ENCODE results near the gene GPC1. TPM values are rescaled to one million over a fixed set of nuclear protein-coding genes. Genes with fewer than 3 reads are reported as not detected.
A peak's percentile ranks its signal among the peaks of the same experiment; 100 is the strongest.

GPC1 gene
- total RNA-seq, 2 donors from 2014 or later: 80.7 to 447 TPM

DNA sequence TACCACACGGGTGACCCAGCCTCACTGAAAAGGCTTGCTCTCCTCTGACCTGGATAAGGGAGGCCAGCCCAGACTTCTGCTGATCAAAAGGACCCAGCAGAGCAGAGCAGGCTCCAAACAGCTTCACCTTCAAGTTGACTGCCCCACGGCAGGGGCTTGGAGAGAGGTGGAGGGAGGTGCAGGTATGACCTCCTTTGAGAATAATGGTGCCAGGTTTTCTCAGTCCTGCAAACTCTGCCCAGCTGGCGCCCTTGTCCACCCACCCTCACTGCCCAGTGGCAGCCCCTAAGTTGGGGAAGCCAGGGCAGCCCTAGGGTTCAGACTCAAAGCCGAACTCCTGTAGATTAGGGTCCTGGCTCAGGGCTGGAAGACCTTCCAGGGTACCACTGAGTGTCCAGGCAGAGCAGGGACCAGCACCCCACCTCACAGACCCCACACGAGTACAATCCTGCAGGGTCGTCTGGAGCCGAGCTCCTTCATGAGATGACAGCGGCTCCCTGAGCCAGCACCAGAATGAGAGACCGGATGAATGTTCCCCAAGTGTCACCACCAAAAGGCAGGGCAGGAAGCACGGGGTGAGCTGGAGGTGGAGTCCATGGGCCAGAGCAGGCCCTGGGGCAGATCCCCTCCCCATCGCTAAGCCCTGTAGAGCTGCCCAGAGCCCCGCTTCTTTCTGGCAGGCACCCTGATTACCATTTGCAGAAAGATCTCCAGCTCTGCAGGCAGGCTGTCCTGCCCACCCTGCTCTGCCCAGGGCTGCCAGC is 3.6 kb upstream of the GPC1 start:
- Histone ChIP-seq H3K9me3 (no peaks in the 10 kb centered on the region), H3K27me3 (replicated peaks; ENCODE audit: insufficient read depth) (no peaks in the 10 kb centered on the region), H3K4me1 (replicated peaks) (peaks cover 5% of the 10 kb centered on the region), H3K27ac (no peak overlapping the region), H3K36me3 (no peaks in the 10 kb centered on the region), H3K4me3 (no peak overlapping the region)
- TF ChIP-seq, protein P1, sequence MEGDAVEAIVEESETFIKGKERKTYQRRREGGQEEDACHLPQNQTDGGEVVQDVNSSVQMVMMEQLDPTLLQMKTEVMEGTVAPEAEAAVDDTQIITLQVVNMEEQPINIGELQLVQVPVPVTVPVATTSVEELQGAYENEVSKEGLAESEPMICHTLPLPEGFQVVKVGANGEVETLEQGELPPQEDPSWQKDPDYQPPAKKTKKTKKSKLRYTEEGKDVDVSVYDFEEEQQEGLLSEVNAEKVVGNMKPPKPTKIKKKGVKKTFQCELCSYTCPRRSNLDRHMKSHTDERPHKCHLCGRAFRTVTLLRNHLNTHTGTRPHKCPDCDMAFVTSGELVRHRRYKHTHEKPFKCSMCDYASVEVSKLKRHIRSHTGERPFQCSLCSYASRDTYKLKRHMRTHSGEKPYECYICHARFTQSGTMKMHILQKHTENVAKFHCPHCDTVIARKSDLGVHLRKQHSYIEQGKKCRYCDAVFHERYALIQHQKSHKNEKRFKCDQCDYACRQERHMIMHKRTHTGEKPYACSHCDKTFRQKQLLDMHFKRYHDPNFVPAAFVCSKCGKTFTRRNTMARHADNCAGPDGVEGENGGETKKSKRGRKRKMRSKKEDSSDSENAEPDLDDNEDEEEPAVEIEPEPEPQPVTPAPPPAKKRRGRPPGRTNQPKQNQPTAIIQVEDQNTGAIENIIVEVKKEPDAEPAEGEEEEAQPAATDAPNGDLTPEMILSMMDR (IDR thresholded peaks at IDR 0.05): no peak
- no peak for TF ChIP-seq POLR2AphosphoS5 (IDR thresholded peaks at IDR 0.05)
- TF ChIP-seq POLR2A (IDR thresholded peaks at IDR 0.05): no peak
- DNase-seq (ENCODE audit: low spot score): no peak
- WGBS: 84% methylated on average over 11 of the region's 12 CpGs
- intact Hi-C loops (cut with DNase I): no loop called here

DNA sequence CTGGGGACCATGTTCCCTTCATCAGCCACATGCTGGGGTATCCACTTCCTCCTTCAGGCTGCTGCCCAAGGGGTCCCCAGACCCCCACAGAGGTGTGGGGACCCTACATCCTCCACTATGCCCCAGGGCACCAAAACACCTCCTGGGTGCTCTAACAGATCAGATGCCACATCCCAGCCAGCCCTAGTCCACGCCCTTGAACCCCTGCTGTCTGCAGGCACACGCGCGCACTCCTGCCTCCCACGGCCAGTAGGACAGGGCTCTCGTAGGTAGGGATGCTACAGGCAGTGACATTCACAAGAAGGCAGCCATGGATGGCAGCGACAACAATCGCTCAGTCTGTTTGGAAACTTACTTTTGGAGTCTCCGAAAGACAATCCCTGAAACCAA is 3.0 kb upstream of the GPC1 start:
- 78% methylated on average over 9 of the region's 9 CpGs for WGBS
- no peaks in the 10 kb centered on the region for H3K27me3 ChIP-seq (replicated peaks; ENCODE audit: insufficient read depth)
- H3K4me3 ChIP-seq: no peak overlapping the region
- H3K27ac ChIP-seq: no peak overlapping the region
- H3K4me1 ChIP-seq (replicated peaks): peaks cover 11% of the 10 kb centered on the region
- DNase-seq (ENCODE audit: low spot score): no peak
- intact Hi-C loops (cut with DNase I): no loop called here
- TF ChIP-seq, protein P1 (IDR thresholded peaks at IDR 0.05): no peak
- TF ChIP-seq POLR2AphosphoS5 (IDR thresholded peaks at IDR 0.05) (no peak), POLR2A (IDR thresholded peaks at IDR 0.05) (no peak)
- H3K36me3 ChIP-seq: no peaks in the 10 kb centered on the region
- no peaks in the 10 kb centered on the region for H3K9me3 ChIP-seq

DNA sequence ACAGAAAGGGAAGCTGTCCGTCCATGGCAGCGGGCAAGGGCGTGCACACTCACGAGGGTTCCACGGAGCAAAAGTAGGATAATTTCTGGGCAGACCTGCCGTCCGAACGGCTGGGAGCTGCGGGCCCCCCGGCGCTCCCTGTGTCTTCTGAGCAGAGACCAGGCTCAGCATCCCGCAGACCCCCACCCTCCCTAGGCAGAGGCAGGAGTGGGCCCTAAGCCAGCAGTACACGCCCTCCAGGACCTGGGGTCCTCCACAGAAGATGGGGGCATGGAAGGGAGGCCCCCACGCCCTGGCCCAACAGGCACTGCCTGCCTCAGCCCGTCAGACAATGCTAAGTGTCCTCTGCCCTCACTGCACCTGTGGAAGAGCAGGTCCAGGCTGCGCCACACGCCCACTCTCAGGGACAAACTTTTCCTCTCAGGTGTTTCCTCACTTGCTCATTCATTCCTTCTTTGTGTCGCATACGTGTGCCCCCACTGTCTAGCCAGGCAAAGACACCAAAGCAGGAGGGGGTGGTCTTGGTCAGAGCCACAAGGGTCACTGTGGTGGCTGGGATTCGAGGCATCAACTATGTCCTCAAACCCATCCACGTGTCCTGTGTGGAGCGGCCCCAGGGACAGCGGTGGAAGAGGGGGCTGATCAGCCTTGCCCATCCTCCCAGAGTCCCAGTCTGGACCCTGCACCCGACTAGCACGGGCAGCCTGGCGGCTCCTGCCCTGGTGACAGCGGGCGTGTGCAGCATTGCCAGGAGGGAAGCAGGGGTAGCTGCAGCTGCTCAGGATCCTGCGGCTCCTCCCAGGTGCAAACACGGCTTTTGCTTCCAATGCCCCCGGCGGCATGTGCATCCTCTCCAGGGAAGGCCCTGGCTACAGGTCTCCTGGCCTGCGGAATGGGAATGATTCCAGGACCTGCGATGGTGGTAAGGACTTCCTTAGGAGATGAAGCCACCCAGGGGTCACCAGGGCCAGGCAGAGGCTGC is 2.4 kb upstream of the GPC1 start:
- Histone ChIP-seq H3K27me3 (replicated peaks; ENCODE audit: insufficient read depth) (no peaks in the 10 kb centered on the region), H3K27ac (peak overlapping the region in 1 of 2 donors; percentile 95), H3K9me3 (no peaks in the 10 kb centered on the region), H3K36me3 (no peaks in the 10 kb centered on the region), H3K4me1 (replicated peaks) (peaks cover 13% of the 10 kb centered on the region), H3K4me3 (no peak overlapping the region)
- WGBS: 58% methylated on average over 29 of the region's 34 CpGs
- no peak for DNase-seq (ENCODE audit: low spot score)
- intact Hi-C loops (cut with DNase I): no loop called here
- no peak for TF ChIP-seq POLR2A (IDR thresholded peaks at IDR 0.05)
- no peak for TF ChIP-seq POLR2AphosphoS5 (IDR thresholded peaks at IDR 0.05)
- TF ChIP-seq, protein P1 (IDR thresholded peaks at IDR 0.05): no peak

DNA sequence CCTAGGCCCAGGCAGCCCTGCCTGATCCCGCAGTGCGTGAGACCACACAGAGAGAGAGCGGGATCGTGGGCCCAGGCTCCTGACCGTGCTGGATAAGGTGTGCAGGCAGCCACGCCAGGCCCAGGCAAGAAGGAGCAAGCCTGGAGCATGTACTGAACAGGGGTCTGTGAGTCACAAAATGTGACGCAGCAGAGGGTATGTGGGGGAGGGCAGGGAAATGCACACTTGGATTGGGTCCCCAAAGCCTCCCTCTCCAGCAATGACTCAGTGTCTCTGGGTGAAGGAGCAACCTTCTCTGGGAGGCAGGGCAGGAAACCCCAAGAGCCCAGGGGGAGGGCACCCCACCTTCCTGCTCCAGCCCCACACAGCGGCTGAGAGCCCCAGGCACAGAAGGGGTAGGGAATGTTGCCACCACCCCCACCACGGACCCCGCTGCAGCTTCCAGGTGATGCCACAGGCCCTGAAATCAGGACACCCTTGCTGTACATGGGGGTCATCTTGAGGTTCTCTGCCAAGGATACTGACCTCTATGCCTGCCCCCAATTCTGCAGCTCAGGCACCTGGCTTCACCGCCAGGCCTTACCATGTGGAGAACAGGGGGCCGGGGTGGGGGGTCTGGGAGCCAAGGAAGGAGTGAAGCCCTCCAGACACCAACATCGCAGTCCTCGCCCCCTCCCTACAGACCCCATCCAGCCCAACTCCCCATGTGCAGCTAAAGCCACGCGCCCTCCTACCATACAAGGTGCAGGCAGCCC is 1.3 kb upstream of the GPC1 start:
- WGBS: 52% methylated on average over 13 of the region's 16 CpGs
- Histone ChIP-seq H3K27ac (peak overlapping the region; percentile 82 to 95), H3K4me3 (peak overlapping the region in 1 of 2 donors; percentile 76), H3K9me3 (no peaks in the 10 kb centered on the region), H3K36me3 (no peaks in the 10 kb centered on the region), H3K4me1 (replicated peaks) (peaks cover 16% of the 10 kb centered on the region), H3K27me3 (replicated peaks; ENCODE audit: insufficient read depth) (no peaks in the 10 kb centered on the region)
- TF ChIP-seq, protein P1 (IDR thresholded peaks at IDR 0.05): no peak
- peak; percentile 84 for TF ChIP-seq POLR2AphosphoS5 (IDR thresholded peaks at IDR 0.05)
- peak; percentile 59 for TF ChIP-seq POLR2A (IDR thresholded peaks at IDR 0.05)
- DNase-seq (ENCODE audit: low spot score): peak; percentile 78
- intact Hi-C loops (cut with DNase I): loop anchor here (2.0 kb wide), 1 partner anchor 59 kb away; no protein-coding TSS in a partner anchor
